ENCODE measurements around the gene DAPK1. TPM values are rescaled to one million over a fixed set of nuclear protein-coding genes. Genes with fewer than 3 reads are reported as not detected.

Gene DAPK1
- polyA plus RNA-seq, 4 donors: 38.3 to 82.6 (median 72.5) TPM

- no peak for DNase-seq (ENCODE audit: low read depth in 4 of 4, low spot score in 3 of 4)
Measured at GRCh38 chr9:87751868-87752267, 254.2 kb downstream of the DAPK1 start.

DNA sequence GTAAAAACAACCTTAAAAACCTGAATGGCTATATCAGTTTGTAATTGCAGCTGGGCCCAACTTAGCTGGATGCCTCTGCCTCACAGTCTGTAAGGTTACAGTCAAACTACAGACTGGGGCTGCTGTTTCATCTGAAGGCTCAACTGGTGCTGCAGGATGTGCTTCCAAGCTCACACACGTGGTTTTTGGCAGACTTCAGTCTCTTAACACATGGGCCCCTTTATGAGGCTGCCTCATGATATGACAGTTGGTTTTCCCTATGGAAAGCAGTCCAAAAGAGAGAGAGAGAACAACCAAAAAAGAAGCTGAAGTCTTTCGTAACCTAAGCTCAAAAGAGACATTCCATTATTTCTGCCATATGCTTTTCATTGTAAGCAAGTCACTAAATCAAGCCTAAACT, 255.6 kb downstream of the DAPK1 start:
- DNase-seq (ENCODE audit: low read depth in 4 of 4, low spot score in 3 of 4): no peak

Other genes with a start within 250 kb of the DAPK1 start
- 100 to 1,000 TPM; 126 to 184 (median 169) TPM for gene CTSL, start 228.3 kb downstream of the DAPK1 start, polyA plus RNA-seq (ENCODE audit: insufficient read length in 4 of 4)